ENCODE measurements around the gene BMPR1B.

Gene BMPR1B

GRCh38 chr4:94954251-94954650 is 196.5 kb downstream of the BMPR1B start:
- TF ChIP-seq CTCF (IDR thresholded peaks at IDR 0.05; ENCODE audit: insufficient read depth, low read depth, low read length, missing control alignments): no peak
- DNase-seq (ENCODE audit: low read depth): no peak
- H3K4me3 ChIP-seq (ENCODE audit: low read depth, low read length): no peak overlapping the region

- no peak for DNase-seq (ENCODE audit: low read depth)
- H3K4me3 ChIP-seq (ENCODE audit: low read depth, low read length): no peak overlapping the region
- TF ChIP-seq CTCF (IDR thresholded peaks at IDR 0.05; ENCODE audit: insufficient read depth, low read depth, low read length, missing control alignments): no peak
These were observed 199.3 kb downstream of the BMPR1B start for GRCh38 chr4:94957030-94957429.

- no peak for DNase-seq (ENCODE audit: low read depth)
- TF ChIP-seq CTCF (IDR thresholded peaks at IDR 0.05; ENCODE audit: insufficient read depth, low read depth, low read length, missing control alignments): no peak
- H3K4me3 ChIP-seq (ENCODE audit: low read depth, low read length): no peak overlapping the region
These were observed 201.6 kb downstream of the BMPR1B start for GRCh38 chr4:94959307-94959706.

- no peak for TF ChIP-seq CTCF (IDR thresholded peaks at IDR 0.05; ENCODE audit: insufficient read depth, low read depth, low read length, missing control alignments)
- no peak overlapping the region for H3K4me3 ChIP-seq (ENCODE audit: low read depth, low read length)
- no peak for DNase-seq (ENCODE audit: low read depth)
These were observed 203.0 kb downstream of the BMPR1B start for GRCh38 chr4:94960708-94961107.

GRCh38 chr4:94961420-94961819 is 203.7 kb downstream of the BMPR1B start:
- TF ChIP-seq CTCF (IDR thresholded peaks at IDR 0.05; ENCODE audit: insufficient read depth, low read depth, low read length, missing control alignments): no peak
- no peak for DNase-seq (ENCODE audit: low read depth)

GRCh38 chr4:94962484-94962883 is 204.7 kb downstream of the BMPR1B start:
- TF ChIP-seq CTCF (IDR thresholded peaks at IDR 0.05; ENCODE audit: insufficient read depth, low read depth, low read length, missing control alignments): no peak
- no peak for DNase-seq (ENCODE audit: low read depth)
- no peak overlapping the region for H3K4me3 ChIP-seq (ENCODE audit: low read depth, low read length)

More at GRCh38 chr4:94961420-94961819, 203.7 kb downstream of the BMPR1B start:
- no peak overlapping the region for H3K4me3 ChIP-seq (ENCODE audit: low read depth, low read length)

- TF ChIP-seq CTCF (IDR thresholded peaks at IDR 0.05; ENCODE audit: insufficient read depth, low read depth, low read length, missing control alignments): no peak
- no peak for DNase-seq (ENCODE audit: low read depth)
These were observed 208.1 kb downstream of the BMPR1B start for GRCh38 chr4:94965852-94966251.

More at GRCh38 chr4:94965852-94966251, 208.1 kb downstream of the BMPR1B start:
- no peak overlapping the region for H3K4me3 ChIP-seq (ENCODE audit: low read depth, low read length)

Data from GM12865 (cell line).